BE2C (cell line): ENCODE data around the gene KIF20B.

Experiments
- DNase-seq: peaks from one replicate; pipeline ENCODE4 v3.0.0-alpha.2; 2020
- H3K27me3 ChIP-seq: fragments of 250-450 bp; sonication (Bioruptor Pico); 2 replicates; pipeline ENCODE4 v1.5.1; 2020; ENCODE audit warnings: mild to moderate bottlenecking
- H3K36me3 ChIP-seq: fragments of 250-450 bp; sonication (Bioruptor Pico); 2 replicates; pipeline ENCODE4 v1.5.1; 2020; ENCODE audit warnings: mild to moderate bottlenecking
- H3K4me1 ChIP-seq: fragments of 250-450 bp; sonication (Bioruptor Pico); 2 replicates; pipeline ENCODE4 v1.5.1; 2020
- H3K4me3 ChIP-seq: 2 replicates; pipeline ENCODE4 v1.5.1; 2011; ENCODE audit warnings: low read depth, low read length
- H3K9me3 ChIP-seq: fragments of 250-450 bp; sonication (Bioruptor Pico); 2 replicates; pipeline ENCODE4 v1.5.1; 2020
- CTCF ChIP-seq: IDR thresholded peaks from 2 replicates; pipeline ENCODE4 v1.5.1; 2012; ENCODE audit warnings: mild to moderate bottlenecking, low read depth, low read length

Gene KIF20B

GRCh38 chr10:89799573-89799972 is 98.2 kb downstream of the KIF20B start:
- no peak for TF ChIP-seq CTCF
- no peak for DNase-seq
- no peaks in the 10 kb centered on the region for H3K4me1 ChIP-seq
- no peak overlapping the region for H3K4me3 ChIP-seq
- H3K9me3 ChIP-seq = no peaks in the 10 kb centered on the region
- no peaks in the 10 kb centered on the region; the same call in 1 of the 2 replicates for H3K27me3 ChIP-seq
- H3K36me3 ChIP-seq = no peaks in the 10 kb centered on the region

GRCh38 chr10:89805599-89806013 is 104.2 kb downstream of the KIF20B start:
- Histone ChIP-seq H3K4me1 (no peaks in the 10 kb centered on the region), H3K36me3 (no peaks in the 10 kb centered on the region), H3K9me3 (no peaks in the 10 kb centered on the region), H3K4me3 (no peak overlapping the region), H3K27me3 (no peaks in the 10 kb centered on the region)
- DNase-seq = no peak
- TF ChIP-seq CTCF = no peak

GRCh38 chr10:89808842-89809241 is 107.5 kb downstream of the KIF20B start:
- no peak for DNase-seq
- TF ChIP-seq CTCF = no peak
- no peaks in the 10 kb centered on the region for H3K9me3 ChIP-seq
- H3K36me3 ChIP-seq = no peaks in the 10 kb centered on the region
- no peak overlapping the region for H3K4me3 ChIP-seq
- H3K4me1 ChIP-seq = no peaks in the 10 kb centered on the region
- no peaks in the 10 kb centered on the region for H3K27me3 ChIP-seq

- no peak for DNase-seq
- H3K4me1 ChIP-seq = no peaks in the 10 kb centered on the region
- no peaks in the 10 kb centered on the region for H3K27me3 ChIP-seq
- TF ChIP-seq CTCF = no peak
- H3K4me3 ChIP-seq = no peak overlapping the region
- no peaks in the 10 kb centered on the region for H3K36me3 ChIP-seq
- H3K9me3 ChIP-seq = no peaks in the 10 kb centered on the region
These were observed 108.4 kb downstream of the KIF20B start for GRCh38 chr10:89809766-89810165.

- Histone ChIP-seq H3K36me3 (no peaks in the 10 kb centered on the region), H3K27me3 (no peaks in the 10 kb centered on the region), H3K4me3 (no peak overlapping the region), H3K4me1 (no peaks in the 10 kb centered on the region), H3K9me3 (no peaks in the 10 kb centered on the region)
- no peak for TF ChIP-seq CTCF
- no peak for DNase-seq
These were observed 109.6 kb downstream of the KIF20B start for GRCh38 chr10:89810908-89811525.

- no peak for TF ChIP-seq CTCF
- Histone ChIP-seq H3K4me3 (no peak overlapping the region), H3K9me3 (no peaks in the 10 kb centered on the region), H3K4me1 (no peaks in the 10 kb centered on the region), H3K27me3 (no peaks in the 10 kb centered on the region), H3K36me3 (no peaks in the 10 kb centered on the region)
- no peak for DNase-seq
These were observed 112.2 kb downstream of the KIF20B start for GRCh38 chr10:89813546-89813945.
